GM21528 (cell line): ENCODE data around the gene SLC25A33.

Experiments
- ATAC-seq: cut with Tn5 transposase; IDR thresholded peaks from one replicate; pipeline ENCODE4 v1.9.1; 2021; ENCODE audit warnings: mild to moderate bottlenecking, moderate library complexity; ENCODE audit not compliant: unreplicated experiment, low FRiP score

Gene SLC25A33

GRCh38 chr1:9586147-9586766 lies 47.0 kb downstream of the SLC25A33 start:
- no peak for ATAC-seq

- peak; percentile 69 for ATAC-seq
Observed at GRCh38 chr1:9588551-9589143, 49.4 kb downstream of the SLC25A33 start, which contains the start of gene TMEM201. Gene TMEM201, plus strand, starts transcription at chr1:9588911. Its CDS starts 20 bp downstream, at chr1:9588931.

DNA sequence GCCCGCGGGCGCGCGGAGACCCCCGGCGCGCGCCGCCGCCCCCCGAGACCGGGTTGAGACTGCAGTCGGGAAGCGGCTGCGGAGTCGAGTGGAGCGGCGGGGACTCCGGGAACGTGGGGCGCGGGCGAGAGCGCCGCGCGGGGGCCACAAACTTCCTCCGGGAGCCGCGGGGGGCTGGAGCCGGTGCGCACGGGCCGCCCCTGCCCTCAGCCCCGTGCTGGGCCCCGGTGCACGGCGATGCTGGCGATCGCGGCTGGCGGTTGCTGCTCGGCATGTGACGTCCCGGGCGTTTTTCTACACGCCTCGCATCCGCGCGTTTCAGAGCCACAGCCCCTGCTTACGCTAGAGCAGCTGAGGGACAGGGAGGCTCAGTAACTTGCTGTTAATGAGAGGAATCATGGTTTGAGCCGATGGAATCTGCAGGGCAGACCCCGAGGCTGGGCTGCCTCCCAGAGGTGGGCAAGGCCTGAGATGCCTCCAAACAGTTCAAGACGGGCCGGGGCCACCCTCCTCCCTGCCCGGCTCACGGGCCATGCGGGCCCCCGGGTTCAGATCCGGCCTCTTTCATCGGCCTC lies 50.0 kb downstream of the SLC25A33 start:
- peak; percentile 12 for ATAC-seq

DNA sequence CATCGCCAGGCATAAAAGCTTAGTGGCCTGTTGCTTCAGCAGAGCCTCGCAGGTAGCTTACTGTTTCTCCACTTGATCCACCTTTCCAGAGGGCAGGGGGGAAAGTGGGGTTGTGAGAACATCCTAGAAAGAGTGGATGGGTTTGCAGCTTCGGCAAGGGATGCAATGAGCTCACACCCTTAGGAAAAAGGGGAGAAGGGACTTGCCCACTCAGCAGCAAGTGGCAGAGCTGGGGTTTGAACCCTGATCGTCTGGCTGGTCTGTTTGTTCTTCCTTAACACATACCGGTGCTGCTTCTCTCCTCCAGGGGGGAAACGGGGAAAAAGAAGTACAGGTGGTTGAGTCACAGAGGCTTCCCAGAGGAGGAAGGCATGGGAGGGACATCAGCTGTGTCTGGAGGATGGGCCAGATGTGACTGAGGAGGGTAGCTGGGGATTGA lies 50.5 kb downstream of the SLC25A33 start:
- ATAC-seq: no peak

- no peak for ATAC-seq
Observed at GRCh38 chr1:9590201-9590600, 50.9 kb downstream of the SLC25A33 start.

DNA sequence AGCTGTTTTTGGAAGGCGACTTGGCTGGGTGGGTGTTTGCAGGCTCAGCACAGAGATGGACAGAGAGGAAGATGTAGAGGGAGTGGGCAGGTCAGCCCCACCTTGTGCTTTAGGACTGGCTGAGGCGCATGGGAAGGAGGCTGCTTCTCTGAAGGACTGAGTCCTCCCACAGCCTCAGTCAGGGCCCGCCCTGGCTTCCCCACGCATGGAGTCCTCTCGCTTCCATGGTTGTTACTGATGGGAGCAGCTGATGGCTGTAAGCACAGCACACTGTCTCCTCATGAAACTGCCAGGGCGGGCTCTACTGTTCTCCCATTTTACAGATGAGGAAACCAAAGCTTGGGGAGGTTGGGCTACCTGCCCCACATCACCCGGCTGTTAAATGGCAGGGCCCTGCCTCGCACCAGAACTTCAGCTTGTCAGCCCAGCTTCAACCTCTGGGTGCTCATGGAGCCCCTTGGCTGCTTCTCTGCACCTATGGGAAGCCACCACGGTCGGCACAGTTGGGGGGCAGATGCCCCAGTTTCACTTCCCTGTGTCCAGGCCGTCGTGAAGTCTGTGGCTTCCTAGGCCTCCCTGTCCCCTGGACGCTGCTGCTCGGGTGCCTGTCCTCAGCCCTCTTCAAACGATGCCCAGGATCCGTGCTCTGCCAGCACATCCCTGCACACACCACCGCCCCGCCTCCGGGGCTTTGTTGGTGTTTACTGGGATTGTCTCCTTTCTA lies 51.8 kb downstream of the SLC25A33 start:
- ATAC-seq: no peak

DNA sequence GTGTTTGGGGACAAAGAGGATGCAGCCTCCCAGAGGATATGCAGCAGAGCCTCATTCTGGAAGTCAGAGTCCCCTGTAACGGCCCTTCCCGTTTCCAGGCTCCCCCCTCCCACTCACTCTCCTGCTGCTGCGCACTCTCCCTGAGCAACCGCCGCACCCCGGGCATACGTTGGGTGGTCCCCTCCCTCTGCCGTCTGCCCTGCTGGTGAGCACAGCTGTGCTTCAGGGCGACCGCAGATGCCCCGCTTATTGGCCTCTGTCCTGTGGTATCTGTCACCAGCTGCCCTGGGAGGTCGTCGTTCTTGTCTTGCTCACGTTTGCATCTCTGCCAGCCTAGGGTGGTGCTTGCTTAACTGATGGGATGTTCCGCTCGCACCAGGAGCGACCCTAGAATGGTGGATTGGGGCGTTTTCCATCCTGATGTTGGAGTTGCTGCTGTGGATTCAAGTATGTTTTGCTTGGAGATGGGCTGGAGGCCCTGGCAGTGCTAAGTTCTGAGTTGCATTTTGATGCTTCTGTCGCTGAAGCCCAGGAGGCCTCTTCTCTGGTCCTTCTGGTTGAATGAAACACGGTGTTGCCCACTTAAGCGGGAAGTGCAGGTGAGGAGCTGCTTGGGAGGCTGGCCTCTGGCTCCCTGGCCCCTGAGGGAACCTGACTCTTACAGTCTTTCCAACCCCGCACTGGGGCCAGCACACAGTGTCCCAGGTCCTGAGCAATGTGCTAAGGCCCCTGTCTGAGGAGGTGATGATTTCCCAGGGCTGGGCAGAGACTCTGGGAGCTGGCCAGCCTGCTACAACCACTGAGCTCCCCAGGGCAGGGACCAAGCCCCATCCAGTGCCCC lies 52.6 kb downstream of the SLC25A33 start:
- ATAC-seq: no peak

- ATAC-seq: no peak
Observed at GRCh38 chr1:9592510-9593075, 53.3 kb downstream of the SLC25A33 start.

GRCh38 chr1:9593147-9593491 lies 53.9 kb downstream of the SLC25A33 start:
- no peak for ATAC-seq

DNA sequence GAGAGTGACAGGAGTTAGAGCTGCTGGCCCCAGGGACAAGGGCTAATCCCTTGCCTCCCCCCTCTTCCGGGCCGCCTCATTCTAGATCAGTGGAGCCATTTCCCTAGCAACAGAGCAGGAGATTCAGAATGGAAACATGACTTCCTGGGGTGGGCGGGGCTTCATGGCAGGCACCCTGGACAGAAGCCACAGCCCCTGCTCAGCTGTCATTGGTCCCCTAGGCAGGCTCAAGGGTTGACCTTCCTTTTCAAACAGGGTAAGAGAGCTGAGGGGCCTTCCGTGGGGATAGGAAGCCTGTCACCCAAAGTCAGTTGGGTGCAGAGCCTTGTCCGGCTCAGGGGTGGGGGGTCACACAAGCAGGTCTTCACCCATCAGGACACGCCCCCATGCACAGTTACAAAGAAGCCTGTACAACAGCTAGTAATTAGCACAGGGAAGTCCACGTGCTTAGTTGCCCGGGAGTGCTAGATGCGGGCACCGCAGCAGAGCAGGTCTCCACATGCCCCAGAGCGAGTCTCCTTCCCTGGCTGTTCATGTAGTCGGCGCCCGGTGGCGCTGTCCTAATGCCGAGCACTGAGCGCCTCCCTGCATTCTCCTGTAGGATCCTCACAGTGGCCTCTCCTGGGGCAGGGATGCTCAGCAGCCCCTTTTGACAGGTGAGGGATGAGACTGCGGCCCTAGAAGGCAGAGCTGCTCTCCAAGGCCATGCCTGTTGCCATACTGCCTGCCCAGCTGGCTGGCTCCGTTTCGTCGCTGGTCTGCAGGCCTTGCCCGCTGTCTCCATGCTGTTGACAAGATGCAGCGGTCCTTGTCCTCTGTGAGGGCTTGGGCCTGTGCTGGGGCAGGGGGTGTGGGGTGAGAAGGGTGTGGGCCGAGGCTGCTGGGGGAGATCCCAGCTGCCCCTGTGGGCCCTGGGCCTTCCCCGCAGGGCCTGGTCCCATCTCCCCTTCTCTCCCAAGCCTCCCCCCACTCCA lies 54.5 kb downstream of the SLC25A33 start:
- ATAC-seq: no peak

DNA sequence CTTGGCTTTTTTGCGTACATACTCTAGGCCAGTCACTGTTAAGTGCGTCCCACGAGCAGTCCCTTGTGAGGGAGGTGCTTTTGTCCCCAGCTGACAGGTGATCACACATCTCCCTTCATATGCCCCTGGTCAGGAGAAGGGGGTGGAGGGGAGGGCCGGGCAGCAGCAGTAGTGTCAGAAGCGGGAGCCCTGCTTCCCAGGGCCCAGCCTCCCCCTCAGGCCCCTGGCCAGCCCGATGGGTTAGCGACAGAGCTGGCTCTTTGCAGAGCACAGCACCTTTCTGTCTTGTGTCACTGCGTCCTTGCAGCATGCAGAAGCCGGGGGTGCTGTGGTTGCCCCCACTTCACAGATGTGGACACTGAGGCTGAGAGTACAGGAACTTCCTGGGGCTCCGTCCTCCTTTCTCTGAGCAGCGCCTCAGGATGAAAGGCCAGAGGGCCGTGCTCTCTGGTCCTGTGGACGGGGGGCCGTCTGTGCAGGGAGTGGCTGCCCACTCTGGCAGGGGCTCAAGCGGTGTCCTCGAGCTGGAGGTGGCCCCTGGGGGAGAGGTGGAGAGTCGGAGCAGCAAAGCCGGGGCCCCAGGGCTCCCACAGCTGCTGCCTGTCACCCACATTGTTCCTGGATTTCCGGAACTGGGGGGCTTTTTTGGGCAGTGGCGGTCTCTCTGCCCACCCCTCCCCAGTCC lies 55.3 kb downstream of the SLC25A33 start:
- ATAC-seq: no peak

DNA sequence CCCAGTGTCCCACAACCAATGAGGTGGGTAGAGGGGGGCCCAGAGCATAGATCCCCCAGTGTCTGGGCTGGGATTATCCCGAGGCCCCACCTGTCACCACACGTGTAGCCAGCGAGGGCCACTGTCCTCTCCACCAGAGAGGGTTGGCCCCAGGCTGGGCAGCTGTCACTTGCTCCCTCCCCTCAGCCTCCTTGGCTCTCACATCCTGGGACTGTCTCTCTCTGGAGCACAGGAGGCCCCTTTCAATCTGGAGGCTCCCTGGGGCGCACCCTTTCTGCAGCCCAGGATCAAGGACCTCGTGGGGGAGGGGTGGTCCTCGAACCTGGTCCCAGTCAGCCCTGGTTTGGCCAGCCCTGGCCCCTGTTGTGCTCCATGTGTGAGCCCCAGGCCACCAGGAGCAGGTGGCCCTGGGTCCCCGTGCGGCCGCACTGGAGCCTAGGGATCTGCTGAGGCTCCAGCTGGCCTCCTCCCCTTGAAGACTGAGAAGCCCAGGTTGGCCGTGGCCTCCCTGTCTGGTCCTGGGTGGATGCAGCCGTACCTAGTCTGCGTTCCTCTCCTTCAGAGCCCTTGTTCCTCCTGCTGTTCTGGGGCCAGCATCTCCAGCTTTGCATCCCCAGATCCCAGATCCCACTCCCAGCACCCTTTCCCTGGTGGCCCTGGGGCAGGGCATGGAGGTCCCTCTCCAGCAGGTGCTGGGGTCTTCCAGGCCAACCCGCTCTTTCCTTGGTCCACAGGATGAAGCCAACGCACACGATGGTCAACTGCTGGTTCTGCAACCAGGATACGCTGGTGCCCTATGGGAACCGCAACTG lies 56.1 kb downstream of the SLC25A33 start:
- ATAC-seq: no peak

DNA sequence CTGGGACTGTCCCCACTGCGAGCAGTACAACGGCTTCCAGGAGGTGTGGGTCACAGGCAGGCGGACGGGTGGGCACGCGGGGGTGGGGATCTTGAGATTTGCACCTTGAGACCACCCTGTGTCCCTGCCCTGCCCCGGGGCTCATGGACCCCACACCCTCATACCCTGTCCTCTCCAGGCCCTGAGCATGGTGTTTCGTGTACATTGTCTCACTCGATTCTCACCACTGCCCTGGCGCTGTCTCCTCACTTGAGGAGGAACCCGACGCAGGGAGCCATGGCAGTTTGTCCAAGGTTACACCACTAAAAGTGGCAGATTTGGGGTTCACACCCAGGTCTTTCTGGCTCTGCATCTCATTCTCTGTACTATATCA lies 56.7 kb downstream of the SLC25A33 start:
- ATAC-seq: no peak

DNA sequence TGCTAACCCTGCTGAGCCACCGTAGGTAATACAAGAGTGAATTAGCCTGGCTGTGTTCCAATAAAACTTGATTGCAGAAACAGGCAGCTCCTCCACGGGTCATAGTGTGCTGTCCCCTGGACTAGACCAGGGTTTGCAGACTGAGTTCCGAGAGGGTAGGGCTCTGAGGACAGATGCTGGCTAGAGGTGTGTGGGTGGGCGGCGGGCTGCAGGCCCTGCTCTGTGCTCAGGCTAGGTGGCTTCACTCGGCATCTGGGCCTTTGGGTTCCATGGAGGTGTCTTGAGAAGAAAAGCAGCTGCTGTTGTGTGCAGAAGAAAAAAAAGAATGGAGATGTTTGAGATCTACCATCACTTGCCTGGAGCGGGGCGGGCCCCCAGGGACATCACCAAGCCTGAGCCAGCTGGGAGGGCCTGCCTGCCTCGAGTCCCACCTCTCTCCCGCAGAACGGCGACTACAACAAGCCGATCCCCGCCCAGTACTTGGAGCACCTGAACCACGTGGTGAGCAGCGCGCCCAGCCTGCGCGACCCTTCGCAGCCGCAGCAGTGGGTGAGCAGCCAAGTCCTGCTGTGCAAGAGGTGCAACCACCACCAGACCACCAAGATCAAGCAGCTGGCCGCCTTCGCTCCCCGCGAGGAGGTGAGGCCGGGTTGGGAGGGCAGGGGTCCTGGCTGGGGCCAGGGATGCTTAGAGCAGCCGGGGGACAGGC lies 57.3 kb downstream of the SLC25A33 start:
- no peak for ATAC-seq

GRCh38 chr1:9597361-9598315 lies 58.4 kb downstream of the SLC25A33 start:
- no peak for ATAC-seq

- no peak for ATAC-seq
Observed at GRCh38 chr1:9598316-9598700, 59.0 kb downstream of the SLC25A33 start.
